Parathyroid adenoma (tissue), 2 donors: Measurements from ENCODE around the gene EXOSC10.
"Not testable (repeated sequence)": the region's sequence is repeated elsewhere in the genome, so short reads cannot be mapped to it uniquely, and the experiment has no call there.

Source experiments
- H2AFZ ChIP-seq: fragments of 300-600 bp; sonication (generic); one replicate; pipeline ENCODE4 v1.7.0; 2017; ENCODE audit warnings: antibody characterized with exemption, mild to moderate bottlenecking
- H3K27ac ChIP-seq: fragments of 300-600 bp; sonication (generic); one replicate; pipeline ENCODE4 v1.7.0; 2017
- H3K27me3 ChIP-seq: fragments of 300-600 bp; sonication (generic); one replicate; pipeline ENCODE4 v1.7.0; 2017; ENCODE audit warnings: low read length; ENCODE audit not compliant: control insufficient read depth, insufficient read depth
- H3K36me3 ChIP-seq: fragments of 300-600 bp; sonication (generic); one replicate; pipeline ENCODE4 v1.7.0; 2017; ENCODE audit warnings: low read length; ENCODE audit not compliant: control insufficient read depth, insufficient read depth
- H3K4me1 ChIP-seq: fragments of 300-600 bp; sonication (generic); one replicate; pipeline ENCODE4 v1.7.0; 2017; ENCODE audit warnings: control low read depth
- H3K4me2 ChIP-seq: fragments of 300-600 bp; sonication (generic); one replicate; pipeline ENCODE4 v1.7.0; 2017; ENCODE audit warnings: low read length
- H3K4me3 ChIP-seq: fragments of 300-600 bp; sonication (generic); one replicate; pipeline ENCODE4 v1.7.0; 2017; ENCODE audit warnings: low read depth, low read length
- H3K79me2 ChIP-seq: fragments of 300-600 bp; sonication (generic); one replicate; pipeline ENCODE4 v1.7.0; 2017; ENCODE audit warnings: control low read depth
- H3K9ac ChIP-seq: fragments of 300-600 bp; sonication (generic); one replicate; pipeline ENCODE4 v1.7.0; 2017; ENCODE audit warnings: mild to moderate bottlenecking
- H3K9me3 ChIP-seq: fragments of 300-600 bp; sonication (generic); one replicate; pipeline ENCODE4 v1.7.0; 2017; ENCODE audit warnings: low read length; ENCODE audit not compliant: control insufficient read depth
- TF ChIP-seq, protein P1 (sequence below): fragments of 300-600 bp; sonication (generic); IDR thresholded peaks from one replicate; pipeline ENCODE4 v1.7.0; 2017; ENCODE audit warnings: antibody characterized with exemption, mild to moderate bottlenecking
- donor health status: primary hyperparathyroidism.

The EXOSC10 gene

DNA sequence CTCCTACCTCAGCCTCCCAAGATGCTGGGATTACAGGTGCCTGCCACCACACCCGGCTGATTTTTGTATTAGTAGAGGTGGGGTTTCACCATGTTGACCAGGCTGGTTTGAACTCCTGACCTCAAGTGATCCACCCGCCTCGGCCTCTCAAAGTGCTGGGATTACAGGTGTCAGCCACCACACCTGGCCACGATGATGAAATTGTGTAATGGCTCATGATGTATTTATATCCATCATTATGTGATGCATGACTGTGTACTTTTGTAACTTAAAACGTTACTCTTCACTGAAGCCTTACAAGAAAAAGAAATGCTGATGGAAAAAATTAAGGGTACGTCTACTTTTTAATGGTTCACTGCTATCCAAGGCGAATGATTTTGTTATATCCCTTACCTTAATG, 79.7 kb downstream of the EXOSC10 start:
- no peak overlapping the region for H3K4me2 ChIP-seq
- no peak overlapping the region for H2AFZ ChIP-seq
- H3K4me1 ChIP-seq = no peaks in the 10 kb centered on the region
- no peak overlapping the region for H3K27ac ChIP-seq
- no peaks in the 10 kb centered on the region for H3K9me3 ChIP-seq
- no peaks in the 10 kb centered on the region for H3K36me3 ChIP-seq
- no peaks in the 10 kb centered on the region for H3K79me2 ChIP-seq
- H3K27me3 ChIP-seq = no peaks in the 10 kb centered on the region
- no peak overlapping the region for H3K4me3 ChIP-seq
- no peak overlapping the region for H3K9ac ChIP-seq
- TF ChIP-seq, protein P1, sequence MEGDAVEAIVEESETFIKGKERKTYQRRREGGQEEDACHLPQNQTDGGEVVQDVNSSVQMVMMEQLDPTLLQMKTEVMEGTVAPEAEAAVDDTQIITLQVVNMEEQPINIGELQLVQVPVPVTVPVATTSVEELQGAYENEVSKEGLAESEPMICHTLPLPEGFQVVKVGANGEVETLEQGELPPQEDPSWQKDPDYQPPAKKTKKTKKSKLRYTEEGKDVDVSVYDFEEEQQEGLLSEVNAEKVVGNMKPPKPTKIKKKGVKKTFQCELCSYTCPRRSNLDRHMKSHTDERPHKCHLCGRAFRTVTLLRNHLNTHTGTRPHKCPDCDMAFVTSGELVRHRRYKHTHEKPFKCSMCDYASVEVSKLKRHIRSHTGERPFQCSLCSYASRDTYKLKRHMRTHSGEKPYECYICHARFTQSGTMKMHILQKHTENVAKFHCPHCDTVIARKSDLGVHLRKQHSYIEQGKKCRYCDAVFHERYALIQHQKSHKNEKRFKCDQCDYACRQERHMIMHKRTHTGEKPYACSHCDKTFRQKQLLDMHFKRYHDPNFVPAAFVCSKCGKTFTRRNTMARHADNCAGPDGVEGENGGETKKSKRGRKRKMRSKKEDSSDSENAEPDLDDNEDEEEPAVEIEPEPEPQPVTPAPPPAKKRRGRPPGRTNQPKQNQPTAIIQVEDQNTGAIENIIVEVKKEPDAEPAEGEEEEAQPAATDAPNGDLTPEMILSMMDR = no peak

DNA sequence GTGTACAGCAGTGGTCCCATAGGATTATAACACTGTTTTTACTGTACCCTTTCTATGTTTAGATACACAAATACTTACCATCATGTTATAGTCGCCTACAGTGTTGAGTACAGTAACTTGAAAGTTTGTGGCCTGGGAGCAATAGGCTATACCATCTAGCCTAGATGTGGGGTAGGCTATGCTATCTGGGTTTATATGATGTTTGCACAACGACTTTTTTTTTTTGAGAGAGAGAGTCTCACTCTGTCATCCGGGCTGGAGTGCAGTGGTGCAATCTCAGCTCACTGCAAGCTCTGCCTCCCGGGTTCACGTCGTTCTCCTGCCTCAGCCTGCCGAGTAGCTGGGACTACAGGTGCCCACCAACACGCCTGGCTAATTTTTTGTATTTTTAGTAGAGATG, 80.3 kb downstream of the EXOSC10 start:
- H3K27me3 ChIP-seq, H3K9ac ChIP-seq, H3K4me1 ChIP-seq, H3K79me2 ChIP-seq, H3K36me3 ChIP-seq, H3K9me3 ChIP-seq, H3K27ac ChIP-seq, H3K4me3 ChIP-seq, H3K4me2 ChIP-seq, H2AFZ ChIP-seq: not testable (repeated sequence)
